ENCODE measurements around the gene CYS1.

Gene CYS1

DNA sequence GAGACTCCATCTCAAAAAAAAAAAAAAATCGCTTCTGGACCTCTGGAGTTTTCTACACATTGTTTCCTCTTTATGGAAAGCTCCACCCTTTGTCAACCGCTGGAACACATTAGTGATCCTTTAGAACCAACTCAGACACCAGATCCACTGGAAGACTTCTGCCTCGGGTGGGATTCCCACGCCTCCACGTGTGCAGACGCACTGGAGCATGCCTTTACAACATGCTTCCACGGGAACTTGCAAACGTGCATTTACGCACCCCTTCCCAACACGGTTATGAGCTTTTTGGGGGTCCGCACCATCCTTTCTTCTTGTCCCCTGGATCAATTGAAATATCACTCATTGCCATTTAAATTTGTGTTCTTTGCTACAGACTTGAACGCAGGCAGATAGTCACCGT, 5.1 kb downstream of the CYS1 start:
- no peak for TF ChIP-seq POLR2A (IDR thresholded peaks at IDR 0.05; ENCODE audit: low read depth, low read length)
- TF ChIP-seq PAX5 (IDR thresholded peaks at IDR 0.05; ENCODE audit: insufficient read depth, low read length, severe bottlenecking) = no peak
- TF ChIP-seq TAF1 (IDR thresholded peaks at IDR 0.05; ENCODE audit: low read depth, low read length) = no peak
- TF ChIP-seq POU2F2 (IDR thresholded peaks at IDR 0.05; ENCODE audit: low read depth, low read length) = no peak
- no peak for TF ChIP-seq SPI1 (IDR thresholded peaks at IDR 0.05; ENCODE audit: low read depth, low read length)
- no peak for DNase-seq (ENCODE audit: insufficient read length, low spot score)
- FAIRE-seq = no peak

DNA sequence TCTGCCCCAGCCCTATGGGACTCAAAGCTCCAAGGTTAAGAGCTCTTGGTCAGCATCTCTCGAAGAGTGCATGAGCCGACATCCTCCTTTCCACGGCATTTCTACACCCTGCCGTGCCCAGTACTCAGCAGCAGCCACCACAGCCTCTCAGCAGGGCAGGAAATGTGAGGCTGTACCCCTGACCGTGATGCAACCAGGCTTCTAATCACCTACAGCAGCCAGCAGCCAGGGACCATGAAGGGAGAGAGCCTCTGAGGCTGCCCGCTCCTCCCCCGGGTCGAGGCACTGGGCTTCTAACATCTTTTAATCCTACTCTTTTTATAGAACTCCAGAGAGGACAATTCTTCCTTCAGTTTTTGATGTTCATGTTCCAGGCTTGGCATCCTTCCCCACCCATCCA, 6.5 kb downstream of the CYS1 start:
- TF ChIP-seq TAF1 (IDR thresholded peaks at IDR 0.05; ENCODE audit: low read depth, low read length) = no peak
- TF ChIP-seq POU2F2 (IDR thresholded peaks at IDR 0.05; ENCODE audit: low read depth, low read length) = no peak
- TF ChIP-seq POLR2AphosphoS5 (IDR thresholded peaks at IDR 0.05; ENCODE audit: low read depth, low read length) = no peak
- no peak for TF ChIP-seq PAX5 (IDR thresholded peaks at IDR 0.05; ENCODE audit: insufficient read depth, low read length, severe bottlenecking)
- DNase-seq (ENCODE audit: insufficient read length, low spot score) (no peak), FAIRE-seq (no peak)

DNA sequence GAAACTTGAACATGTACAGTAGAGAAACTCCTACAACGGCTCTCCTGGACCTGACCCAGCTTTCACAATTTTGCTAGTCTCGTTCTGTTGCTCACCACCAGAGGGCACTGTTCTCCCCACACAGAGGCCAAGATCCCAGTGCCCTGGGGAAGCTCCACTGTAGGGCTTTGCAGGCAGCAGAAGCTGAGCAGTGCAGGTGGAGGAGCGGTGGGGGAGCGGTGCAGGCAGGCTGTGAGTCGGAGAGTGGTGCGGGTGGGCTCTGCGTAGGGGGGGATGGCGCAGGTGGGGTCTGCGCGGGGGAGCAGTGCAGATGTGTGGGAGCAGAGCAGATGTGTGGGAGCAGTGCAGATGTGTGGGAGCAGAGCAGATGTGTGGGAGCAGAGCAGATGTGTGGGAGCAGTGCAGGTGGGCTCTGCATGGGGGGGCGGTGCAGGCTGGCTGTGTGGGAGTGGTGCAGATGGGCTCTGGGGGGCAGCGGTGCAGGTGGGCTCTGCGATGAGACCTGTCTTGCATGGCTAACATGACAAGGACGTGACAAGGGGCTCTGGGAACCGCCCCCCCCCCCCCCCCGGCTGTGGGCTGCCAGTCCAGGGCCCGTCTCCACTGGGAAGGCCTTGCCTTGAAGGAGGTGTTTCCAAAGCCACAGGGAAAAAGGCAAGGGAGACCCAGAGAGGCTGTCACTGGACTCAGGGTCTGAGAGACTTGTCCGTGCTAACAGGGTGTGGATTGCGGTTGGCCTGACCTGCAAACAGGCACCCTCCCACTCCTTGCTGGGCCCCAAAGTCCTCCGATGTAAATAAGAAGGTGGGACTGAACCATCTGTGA, 7.3 kb downstream of the CYS1 start:
- DNase-seq (ENCODE audit: insufficient read length, low spot score) (peak; percentile 88), FAIRE-seq (peak; percentile 96)
- no peak for TF ChIP-seq SPI1 (IDR thresholded peaks at IDR 0.05; ENCODE audit: low read depth, low read length)
- TF ChIP-seq PAX5 (IDR thresholded peaks at IDR 0.05; ENCODE audit: insufficient read depth, low read length, severe bottlenecking) = no peak
- TF ChIP-seq POLR2A (IDR thresholded peaks at IDR 0.05; ENCODE audit: low read depth, low read length) = no peak
- no peak for TF ChIP-seq TAF1 (IDR thresholded peaks at IDR 0.05; ENCODE audit: low read depth, low read length)
- no peak for TF ChIP-seq POLR2AphosphoS5 (IDR thresholded peaks at IDR 0.05; ENCODE audit: low read depth, low read length)
- no peak for TF ChIP-seq POU2F2 (IDR thresholded peaks at IDR 0.05; ENCODE audit: low read depth, low read length)

DNA sequence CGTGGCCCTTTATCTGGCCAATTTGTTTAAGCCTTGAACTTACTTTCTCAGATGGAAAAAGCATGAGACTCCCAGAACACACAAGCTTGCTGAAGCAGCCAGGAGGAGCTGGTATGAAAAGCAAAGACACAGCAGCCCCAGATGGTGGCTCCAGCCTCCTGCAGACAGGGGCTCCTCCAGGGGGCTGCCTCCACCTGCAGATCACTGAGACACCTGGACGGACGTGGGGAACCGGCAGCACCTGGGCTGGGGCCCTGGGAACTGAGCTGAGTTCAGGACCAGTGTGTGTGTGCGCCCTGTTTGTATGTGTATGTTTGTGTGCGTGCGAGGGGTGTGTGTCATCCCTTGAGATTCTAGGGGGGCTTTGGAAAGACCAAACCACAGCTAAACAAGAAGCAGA, 8.6 kb downstream of the CYS1 start:
- FAIRE-seq = no peak
- no peak for DNase-seq (ENCODE audit: insufficient read length, low spot score)
- TF ChIP-seq SPI1 (IDR thresholded peaks at IDR 0.05; ENCODE audit: low read depth, low read length) = no peak
- no peak for TF ChIP-seq PAX5 (IDR thresholded peaks at IDR 0.05; ENCODE audit: insufficient read depth, low read length, severe bottlenecking)
- TF ChIP-seq POLR2A (IDR thresholded peaks at IDR 0.05; ENCODE audit: low read depth, low read length) = no peak
- no peak for TF ChIP-seq TAF1 (IDR thresholded peaks at IDR 0.05; ENCODE audit: low read depth, low read length)
- TF ChIP-seq POU2F2 (IDR thresholded peaks at IDR 0.05; ENCODE audit: low read depth, low read length) = no peak
- no peak for TF ChIP-seq POLR2AphosphoS5 (IDR thresholded peaks at IDR 0.05; ENCODE audit: low read depth, low read length)

DNA sequence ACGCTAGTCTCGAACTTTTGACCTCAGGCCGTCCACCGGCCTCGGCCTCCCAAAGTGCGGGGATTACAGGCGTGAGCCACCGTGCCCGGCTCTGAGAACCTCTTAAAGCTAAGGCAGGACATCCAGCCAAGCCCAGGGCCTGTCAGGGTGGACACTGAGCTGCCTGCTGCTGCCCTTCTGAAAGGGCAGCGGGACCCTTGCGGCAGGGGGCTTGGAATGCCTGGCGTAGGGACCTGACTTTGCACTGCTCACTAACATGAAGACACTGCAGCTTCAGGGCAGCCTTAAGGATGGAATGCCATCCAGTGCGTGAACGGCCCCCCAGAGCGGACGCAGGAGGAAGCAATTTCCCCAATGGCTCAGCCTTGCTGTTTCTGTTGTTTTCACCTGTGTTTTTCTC, 9.0 kb downstream of the CYS1 start:
- FAIRE-seq (no peak), DNase-seq (ENCODE audit: insufficient read length, low spot score) (no peak)
- TF ChIP-seq POU2F2 (IDR thresholded peaks at IDR 0.05; ENCODE audit: low read depth, low read length) (no peak), POLR2AphosphoS5 (IDR thresholded peaks at IDR 0.05; ENCODE audit: low read depth, low read length) (no peak), SPI1 (IDR thresholded peaks at IDR 0.05; ENCODE audit: low read depth, low read length) (no peak), PAX5 (IDR thresholded peaks at IDR 0.05; ENCODE audit: insufficient read depth, low read length, severe bottlenecking) (no peak), POLR2A (IDR thresholded peaks at IDR 0.05; ENCODE audit: low read depth, low read length) (no peak), TAF1 (IDR thresholded peaks at IDR 0.05; ENCODE audit: low read depth, low read length) (no peak)

DNA sequence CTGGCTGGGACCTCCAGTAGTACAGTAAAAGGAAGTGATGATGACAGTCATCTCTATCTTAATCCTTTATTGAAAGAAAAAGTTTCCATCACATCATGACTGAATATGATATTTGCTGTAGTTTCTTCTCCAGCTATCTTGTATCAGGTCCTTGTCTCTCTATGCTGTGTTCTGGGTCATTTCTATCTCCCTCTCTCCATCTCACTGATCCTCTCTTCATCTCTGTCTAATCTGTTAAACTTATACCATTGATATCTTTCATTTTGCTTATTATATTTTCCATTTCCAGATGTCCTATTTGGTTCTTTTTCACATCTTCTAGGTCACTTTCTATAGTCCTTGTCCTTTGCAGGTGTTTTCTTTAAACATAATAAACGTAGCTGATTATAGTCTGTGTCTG, 12.3 kb downstream of the CYS1 start:
- TF ChIP-seq POU2F2 (IDR thresholded peaks at IDR 0.05; ENCODE audit: low read depth, low read length) (no peak), POLR2A (IDR thresholded peaks at IDR 0.05; ENCODE audit: low read depth, low read length) (no peak), TAF1 (IDR thresholded peaks at IDR 0.05; ENCODE audit: low read depth, low read length) (no peak)
- FAIRE-seq (no peak), DNase-seq (ENCODE audit: insufficient read length, low spot score) (no peak)

DNA sequence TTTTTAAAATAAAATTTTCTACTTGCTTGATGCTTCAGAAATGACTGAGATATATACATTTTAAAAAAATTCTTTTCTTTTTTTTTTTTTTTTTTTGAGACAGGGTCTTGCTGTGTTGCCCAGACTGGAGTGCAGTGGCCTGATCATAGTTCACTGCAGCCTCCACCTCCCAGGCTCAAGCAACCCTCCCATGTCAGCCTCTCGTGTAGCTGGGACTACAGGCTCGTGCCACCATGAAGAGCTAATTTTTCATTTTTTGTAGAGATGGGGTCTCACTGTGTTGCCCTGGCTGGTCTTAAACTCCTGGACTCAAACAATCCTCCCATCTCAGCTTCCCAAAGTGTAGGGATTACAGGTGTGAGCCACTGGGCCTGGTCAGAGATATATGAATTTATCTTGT, 12.9 kb downstream of the CYS1 start:
- FAIRE-seq (no peak), DNase-seq (ENCODE audit: insufficient read length, low spot score) (no peak)
- no peak for TF ChIP-seq PAX5 (IDR thresholded peaks at IDR 0.05; ENCODE audit: insufficient read depth, low read length, severe bottlenecking)

DNA sequence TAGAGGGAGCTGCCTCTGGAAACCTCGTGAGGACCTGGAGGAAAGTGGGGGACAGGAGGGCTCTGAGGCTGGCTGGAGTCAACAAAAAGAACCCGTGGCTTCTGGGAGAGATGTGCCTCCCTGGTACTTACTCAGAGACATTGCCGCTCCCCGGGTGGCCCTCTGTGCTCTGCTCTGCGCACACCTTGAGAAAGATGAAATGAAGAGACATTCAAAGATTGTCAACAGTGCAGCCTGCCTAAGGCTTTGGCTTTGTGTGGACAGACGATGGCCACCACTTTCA, 14.5 kb downstream of the CYS1 start:
- FAIRE-seq (no peak), DNase-seq (ENCODE audit: insufficient read length, low spot score) (no peak)
- TF ChIP-seq POU2F2 (IDR thresholded peaks at IDR 0.05; ENCODE audit: low read depth, low read length) (no peak), POLR2A (IDR thresholded peaks at IDR 0.05; ENCODE audit: low read depth, low read length) (no peak), POLR2AphosphoS5 (IDR thresholded peaks at IDR 0.05; ENCODE audit: low read depth, low read length) (no peak), SPI1 (IDR thresholded peaks at IDR 0.05; ENCODE audit: low read depth, low read length) (no peak), PAX5 (IDR thresholded peaks at IDR 0.05; ENCODE audit: insufficient read depth, low read length, severe bottlenecking) (no peak), TAF1 (IDR thresholded peaks at IDR 0.05; ENCODE audit: low read depth, low read length) (no peak)

DNA sequence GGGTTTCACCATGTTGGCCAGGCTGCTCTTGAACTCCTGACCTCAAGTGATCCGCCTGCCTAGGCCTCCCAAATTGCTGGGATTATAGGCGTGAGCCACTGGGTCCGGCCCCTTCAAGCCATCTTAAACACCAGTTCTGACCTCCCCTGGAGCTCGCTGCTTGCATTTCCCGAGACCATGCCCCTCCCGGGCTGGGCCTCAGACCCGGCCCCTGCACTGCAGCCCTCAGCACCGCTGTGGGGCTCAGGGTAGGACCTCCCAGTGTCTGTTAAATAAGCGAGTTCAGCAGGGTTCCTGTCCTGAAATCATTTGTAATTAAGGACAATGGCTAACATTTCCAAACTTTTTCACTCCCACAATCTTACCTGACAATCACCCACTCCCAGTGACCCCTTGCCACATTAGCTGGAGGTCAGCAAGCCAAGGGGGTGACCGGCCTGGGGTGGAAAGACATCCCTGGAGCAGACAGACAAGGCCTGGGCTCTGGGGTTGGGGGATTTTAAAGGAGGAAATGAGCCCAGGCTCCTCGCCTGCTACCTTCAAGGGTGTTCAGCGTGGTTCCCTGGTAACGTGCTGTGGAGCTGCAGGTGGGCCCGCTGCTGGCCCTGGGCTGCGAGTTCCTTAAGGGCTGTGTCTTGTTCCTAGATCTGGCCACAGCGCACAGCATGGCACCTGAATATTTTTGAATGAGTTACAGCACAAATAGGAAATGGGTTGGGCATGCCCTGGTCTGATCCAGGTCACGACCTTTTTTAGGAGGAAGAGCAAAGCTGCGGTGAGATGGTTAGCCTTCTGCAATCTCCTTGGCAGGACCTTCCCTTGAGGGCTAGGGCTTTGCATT, 15.1 kb downstream of the CYS1 start:
- no peak for FAIRE-seq
- TF ChIP-seq PAX5 (IDR thresholded peaks at IDR 0.05; ENCODE audit: insufficient read depth, low read length, severe bottlenecking) (no peak), POU2F2 (IDR thresholded peaks at IDR 0.05; ENCODE audit: low read depth, low read length) (no peak), POLR2A (IDR thresholded peaks at IDR 0.05; ENCODE audit: low read depth, low read length) (no peak), SPI1 (IDR thresholded peaks at IDR 0.05; ENCODE audit: low read depth, low read length) (no peak), TAF1 (IDR thresholded peaks at IDR 0.05; ENCODE audit: low read depth, low read length) (no peak), POLR2AphosphoS5 (IDR thresholded peaks at IDR 0.05; ENCODE audit: low read depth, low read length) (no peak)
- no peak for DNase-seq (ENCODE audit: insufficient read length, low spot score)

DNA sequence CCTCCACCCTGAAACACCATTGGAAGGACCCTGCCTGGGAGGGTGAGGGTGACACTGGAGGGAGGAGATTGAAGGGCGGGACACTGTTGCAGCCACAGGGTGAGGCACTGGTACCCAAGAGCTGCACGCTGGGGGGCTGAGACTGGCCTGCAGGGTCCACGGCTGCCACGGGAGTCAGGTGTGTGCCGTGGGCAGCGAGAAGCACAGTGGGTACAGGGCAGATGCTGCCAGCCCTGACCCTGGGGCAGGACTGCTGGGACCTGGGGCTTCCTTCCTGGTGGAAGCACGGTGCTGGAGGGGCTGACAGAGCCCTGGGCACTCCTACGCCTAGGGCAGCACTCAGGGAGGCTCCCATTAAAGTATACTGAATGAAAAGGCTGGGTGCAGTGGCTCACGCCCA, 16.6 kb downstream of the CYS1 start:
- TF ChIP-seq POLR2A (IDR thresholded peaks at IDR 0.05; ENCODE audit: low read depth, low read length) (no peak), POLR2AphosphoS5 (IDR thresholded peaks at IDR 0.05; ENCODE audit: low read depth, low read length) (no peak), POU2F2 (IDR thresholded peaks at IDR 0.05; ENCODE audit: low read depth, low read length) (no peak), TAF1 (IDR thresholded peaks at IDR 0.05; ENCODE audit: low read depth, low read length) (no peak), SPI1 (IDR thresholded peaks at IDR 0.05; ENCODE audit: low read depth, low read length) (no peak), PAX5 (IDR thresholded peaks at IDR 0.05; ENCODE audit: insufficient read depth, low read length, severe bottlenecking) (no peak)
- DNase-seq (ENCODE audit: insufficient read length, low spot score) (no peak), FAIRE-seq (no peak)

Data from GM12891 (cell line).